Dendritic cell treated with granulocyte-macrophage colony-stimulating factor and Interleukin-4, amounts not matched to agents 40 ng/mL and 50 ng/mL, for 4 days (primary cell): ENCODE results near the gene KRTAP11-1.

Experiments used
- H3K27ac Mint-ChIP-seq: one replicate; pipeline ENCODE4 v1.8.0; 2022; ENCODE audit warnings: mild to moderate bottlenecking, mixed read lengths
- H3K27me3 Mint-ChIP-seq: one replicate; pipeline ENCODE4 v1.8.0; 2022; ENCODE audit warnings: mild to moderate bottlenecking, mixed read lengths
- H3K36me3 Mint-ChIP-seq: one replicate; pipeline ENCODE4 v1.8.0; 2022; ENCODE audit warnings: low read depth, mixed read lengths
- H3K4me1 Mint-ChIP-seq: one replicate; pipeline ENCODE4 v1.8.0; 2022; ENCODE audit warnings: low read depth, mixed read lengths
- H3K4me3 Mint-ChIP-seq: one replicate; pipeline ENCODE4 v1.8.0; 2022; ENCODE audit warnings: mild to moderate bottlenecking, moderate library complexity, mixed read lengths
- H3K9me3 Mint-ChIP-seq: one replicate; pipeline ENCODE4 v1.8.0; 2022; ENCODE audit warnings: mixed read lengths
- intact Hi-C: fragments of 100-400 bp; cut with micrococcal nuclease; formaldehyde crosslinking; loops from one replicate; pipeline ENCODE4 v1.15.0; 2022

Gene KRTAP11-1, protein sequence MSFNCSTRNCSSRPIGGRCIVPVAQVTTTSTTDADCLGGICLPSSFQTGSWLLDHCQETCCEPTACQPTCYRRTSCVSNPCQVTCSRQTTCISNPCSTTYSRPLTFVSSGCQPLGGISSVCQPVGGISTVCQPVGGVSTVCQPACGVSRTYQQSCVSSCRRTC

DNA sequence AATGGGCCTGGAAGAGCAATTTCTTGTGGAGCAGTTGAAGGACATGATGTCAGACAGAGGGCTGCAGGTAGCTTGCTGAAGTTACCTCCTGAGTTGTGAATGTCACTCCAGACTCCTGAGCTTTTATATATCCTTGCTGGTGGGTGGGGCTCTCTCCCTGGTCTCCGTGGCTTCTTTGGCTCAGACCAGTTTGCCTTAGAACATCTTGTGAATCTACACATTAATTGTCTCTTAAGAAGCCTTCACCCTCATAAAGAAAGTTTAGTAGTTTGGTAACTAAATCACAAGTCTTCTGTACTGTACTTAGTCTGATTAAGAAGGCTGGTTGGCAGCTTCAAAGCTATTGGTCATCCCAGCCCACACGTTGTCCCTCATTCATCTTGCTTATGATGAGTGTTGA is at the start of gene KRTAP11-1:
TSS of gene KRTAP11-1 (minus strand) at position 101 of the 400 bp plus-strand sequence. CDS start at position 45, 56 bp downstream.
- Mint-ChIP-seq H3K9me3 (no peaks in the 10 kb centered on the region), H3K36me3 (no peaks in the 10 kb centered on the region), H3K4me1 (no peaks in the 10 kb centered on the region), H3K27me3 (no peaks in the 10 kb centered on the region), H3K27ac (no peak within 1 kb of the TSS), H3K4me3 (no peak within 1 kb of the TSS)
- intact Hi-C loops = no loop called here

DNA sequence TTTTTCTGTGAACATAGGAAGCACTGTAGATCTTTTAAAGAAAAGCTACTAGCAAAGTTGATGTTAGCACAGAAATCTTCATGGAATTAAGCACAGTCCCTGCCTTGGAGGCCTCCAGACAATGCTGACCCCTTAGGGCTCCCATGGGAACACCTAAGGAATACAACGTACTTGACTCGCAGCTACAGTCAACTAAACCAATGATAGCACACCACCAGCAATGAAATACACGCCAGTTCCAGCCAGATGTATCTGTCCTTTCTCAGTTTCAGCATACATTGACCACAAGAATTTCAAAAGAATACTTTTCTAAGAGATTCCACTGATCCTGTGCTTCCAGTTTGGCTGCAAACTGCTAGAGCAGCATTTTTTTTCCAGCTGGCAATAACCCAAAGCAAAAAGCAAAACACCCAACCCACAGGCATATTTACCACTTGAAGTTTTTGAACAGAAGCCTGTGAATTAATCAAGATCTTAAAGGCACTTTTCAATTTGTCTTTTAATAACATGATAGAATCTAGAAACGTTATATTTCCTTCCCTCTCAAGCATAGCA is 42.8 kb upstream of the KRTAP11-1 start:
- Mint-ChIP-seq H3K9me3 (peaks cover 46% of the 10 kb centered on the region), H3K4me1 (no peaks in the 10 kb centered on the region), H3K36me3 (no peaks in the 10 kb centered on the region), H3K27ac (no peak overlapping the region), H3K27me3 (no peaks in the 10 kb centered on the region), H3K4me3 (no peak overlapping the region)
- intact Hi-C loops = no loop called here

DNA sequence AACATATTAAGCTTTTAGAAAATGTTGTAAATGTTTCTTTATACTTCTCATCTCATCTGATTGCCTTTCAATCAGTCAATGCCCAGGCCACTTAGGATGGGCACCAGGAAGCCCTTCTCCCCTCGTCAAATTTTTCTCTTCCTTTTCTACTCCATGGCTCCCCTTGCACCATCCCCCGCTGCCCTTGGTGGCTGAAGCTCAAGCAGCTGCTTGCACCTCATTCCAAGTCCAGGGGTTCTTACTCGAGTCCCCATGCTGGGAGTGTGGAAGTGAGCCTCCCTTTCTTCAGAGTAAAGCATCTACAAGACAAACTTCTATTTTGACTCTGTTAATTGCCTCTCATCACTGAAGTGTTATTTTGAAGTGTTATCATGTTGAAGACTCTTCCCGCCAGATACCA is 39.7 kb upstream of the KRTAP11-1 start:
- Mint-ChIP-seq H3K4me1 (no peaks in the 10 kb centered on the region), H3K9me3 (peaks cover 21% of the 10 kb centered on the region), H3K36me3 (no peaks in the 10 kb centered on the region), H3K4me3 (no peak overlapping the region), H3K27me3 (no peaks in the 10 kb centered on the region), H3K27ac (no peak overlapping the region)
- intact Hi-C loops = no loop called here

DNA sequence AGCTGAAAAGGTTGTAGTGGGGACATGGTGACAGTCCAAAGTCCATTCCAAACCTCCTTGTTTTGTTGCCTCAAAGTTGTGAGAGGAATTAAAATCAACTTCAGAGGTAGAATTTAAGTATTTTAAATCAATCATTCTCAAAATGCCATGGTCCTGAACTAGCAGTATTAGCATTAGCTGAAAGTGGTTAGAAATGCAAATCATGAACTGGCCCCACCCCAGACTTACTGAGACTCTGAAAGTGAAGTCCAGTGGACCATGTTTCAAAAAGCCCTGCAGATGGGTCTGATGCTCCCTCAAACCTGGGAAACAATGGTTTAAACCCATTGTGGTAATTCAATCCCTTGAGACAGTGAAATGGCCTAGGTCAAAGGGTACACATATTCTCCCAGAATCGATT is 36.2 kb upstream of the KRTAP11-1 start:
- H3K4me1 Mint-ChIP-seq = no peaks in the 10 kb centered on the region
- intact Hi-C loops = no loop called here
- no peaks in the 10 kb centered on the region for H3K36me3 Mint-ChIP-seq
- H3K9me3 Mint-ChIP-seq = peaks cover 16% of the 10 kb centered on the region
- H3K27ac Mint-ChIP-seq = no peak overlapping the region
- H3K27me3 Mint-ChIP-seq = no peaks in the 10 kb centered on the region
- no peak overlapping the region for H3K4me3 Mint-ChIP-seq

DNA sequence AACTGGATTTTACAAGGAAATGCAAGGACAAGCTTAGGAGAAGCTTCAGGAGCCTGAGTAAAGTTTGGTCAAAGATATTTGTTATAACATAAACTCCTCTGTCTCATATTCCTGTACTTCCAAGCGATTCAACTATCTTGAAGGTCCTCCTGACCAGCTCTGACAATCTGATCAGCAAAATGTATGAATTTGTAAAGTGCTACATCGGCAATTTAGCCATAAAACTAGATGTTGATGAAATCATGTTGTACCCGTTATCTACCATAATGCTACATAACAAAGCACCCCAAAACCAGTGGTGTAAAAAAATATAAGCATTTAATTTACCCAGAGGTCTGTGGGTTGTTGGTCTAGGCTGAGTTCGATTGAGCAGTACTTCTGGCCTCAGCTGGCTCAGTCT is 19.5 kb upstream of the KRTAP11-1 start:
- no peaks in the 10 kb centered on the region for H3K9me3 Mint-ChIP-seq
- no peak overlapping the region for H3K4me3 Mint-ChIP-seq
- intact Hi-C loops = no loop called here
- H3K27ac Mint-ChIP-seq = no peak overlapping the region
- no peaks in the 10 kb centered on the region for H3K4me1 Mint-ChIP-seq
- no peaks in the 10 kb centered on the region for H3K27me3 Mint-ChIP-seq
- H3K36me3 Mint-ChIP-seq = no peaks in the 10 kb centered on the region

DNA sequence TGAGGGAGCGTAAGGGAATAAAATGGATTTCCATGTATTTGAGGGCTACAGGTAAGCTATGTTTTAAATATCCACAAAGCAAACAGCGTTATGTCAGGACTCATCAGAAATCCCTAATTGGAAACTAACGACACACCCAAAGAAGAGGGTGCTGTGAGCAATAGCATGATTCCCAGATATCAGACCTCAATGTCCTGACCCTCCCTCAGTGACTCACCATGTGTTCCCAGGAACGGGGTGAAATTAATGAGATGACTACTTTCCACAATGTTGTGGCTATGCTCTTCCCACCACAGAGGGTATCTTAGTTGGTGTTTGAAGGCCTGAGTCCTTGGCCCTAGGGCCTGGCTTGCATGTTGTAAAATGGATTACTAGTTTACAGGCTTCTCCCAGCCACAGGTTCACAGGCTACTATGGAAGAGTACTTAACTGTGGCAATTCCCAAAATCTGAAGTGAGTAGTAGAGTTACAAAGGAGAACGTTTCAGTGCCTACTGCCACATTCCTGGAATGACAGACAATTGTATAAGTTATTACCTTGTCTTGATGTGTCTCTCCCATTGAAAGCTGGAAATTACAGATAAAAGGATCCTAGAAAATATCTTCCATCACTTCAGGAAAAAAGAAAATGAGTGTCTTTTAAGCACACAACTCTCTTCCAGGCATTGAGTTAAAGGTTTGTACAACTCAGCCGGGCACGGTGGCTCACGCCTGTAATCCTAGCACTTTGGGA is 1.7 kb upstream of the KRTAP11-1 start:
- intact Hi-C loops = no loop called here
- H3K36me3 Mint-ChIP-seq = no peaks in the 10 kb centered on the region
- no peak overlapping the region for H3K27ac Mint-ChIP-seq
- H3K4me1 Mint-ChIP-seq = no peaks in the 10 kb centered on the region
- H3K4me3 Mint-ChIP-seq = no peak overlapping the region
- H3K27me3 Mint-ChIP-seq = no peaks in the 10 kb centered on the region
- no peaks in the 10 kb centered on the region for H3K9me3 Mint-ChIP-seq

DNA sequence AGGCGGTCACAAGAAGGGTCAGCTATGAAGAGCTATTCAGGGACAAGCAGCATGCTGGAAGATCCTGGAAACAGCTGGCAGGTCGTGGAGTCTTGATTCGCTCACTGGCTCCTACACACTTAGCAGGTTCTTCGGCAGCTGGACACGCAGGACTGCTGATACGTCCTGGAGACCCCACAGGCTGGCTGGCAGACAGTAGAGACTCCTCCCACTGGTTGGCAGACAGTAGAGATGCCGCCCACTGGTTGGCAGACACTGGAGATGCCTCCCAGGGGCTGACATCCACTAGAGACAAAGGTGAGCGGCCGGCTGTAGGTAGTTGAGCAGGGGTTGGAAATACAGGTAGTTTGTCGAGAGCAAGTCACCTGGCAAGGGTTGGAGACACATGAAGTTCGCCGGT is 466 bp downstream of the KRTAP11-1 start:
- Mint-ChIP-seq H3K9me3 (no peaks in the 10 kb centered on the region), H3K4me1 (no peaks in the 10 kb centered on the region), H3K4me3 (no peak overlapping the region), H3K27ac (no peak overlapping the region), H3K36me3 (no peaks in the 10 kb centered on the region), H3K27me3 (no peaks in the 10 kb centered on the region)
- intact Hi-C loops = no loop called here

DNA sequence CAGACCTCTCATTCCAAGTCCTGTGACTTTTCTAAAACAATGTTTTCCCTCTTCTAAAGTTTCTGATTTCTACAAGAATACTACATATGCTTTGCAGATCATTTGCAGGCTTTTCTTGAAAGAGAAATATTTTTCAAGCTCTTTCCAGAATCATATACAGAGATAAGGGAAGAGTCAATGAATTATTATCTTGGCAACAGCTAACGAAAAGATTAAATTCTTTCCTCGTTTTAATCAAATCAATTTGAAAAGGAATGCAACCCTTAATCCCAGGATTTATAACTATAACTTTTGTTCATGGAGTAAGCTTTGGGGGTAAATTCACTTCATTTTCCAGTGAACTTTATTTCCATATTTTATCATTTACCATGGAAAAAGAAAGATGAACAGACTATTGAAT is 6.9 kb downstream of the KRTAP11-1 start:
- intact Hi-C loops = no loop called here
- Mint-ChIP-seq H3K27ac (no peak overlapping the region), H3K4me1 (no peaks in the 10 kb centered on the region), H3K27me3 (no peaks in the 10 kb centered on the region), H3K36me3 (no peaks in the 10 kb centered on the region), H3K9me3 (peaks cover 8% of the 10 kb centered on the region), H3K4me3 (no peak overlapping the region)

DNA sequence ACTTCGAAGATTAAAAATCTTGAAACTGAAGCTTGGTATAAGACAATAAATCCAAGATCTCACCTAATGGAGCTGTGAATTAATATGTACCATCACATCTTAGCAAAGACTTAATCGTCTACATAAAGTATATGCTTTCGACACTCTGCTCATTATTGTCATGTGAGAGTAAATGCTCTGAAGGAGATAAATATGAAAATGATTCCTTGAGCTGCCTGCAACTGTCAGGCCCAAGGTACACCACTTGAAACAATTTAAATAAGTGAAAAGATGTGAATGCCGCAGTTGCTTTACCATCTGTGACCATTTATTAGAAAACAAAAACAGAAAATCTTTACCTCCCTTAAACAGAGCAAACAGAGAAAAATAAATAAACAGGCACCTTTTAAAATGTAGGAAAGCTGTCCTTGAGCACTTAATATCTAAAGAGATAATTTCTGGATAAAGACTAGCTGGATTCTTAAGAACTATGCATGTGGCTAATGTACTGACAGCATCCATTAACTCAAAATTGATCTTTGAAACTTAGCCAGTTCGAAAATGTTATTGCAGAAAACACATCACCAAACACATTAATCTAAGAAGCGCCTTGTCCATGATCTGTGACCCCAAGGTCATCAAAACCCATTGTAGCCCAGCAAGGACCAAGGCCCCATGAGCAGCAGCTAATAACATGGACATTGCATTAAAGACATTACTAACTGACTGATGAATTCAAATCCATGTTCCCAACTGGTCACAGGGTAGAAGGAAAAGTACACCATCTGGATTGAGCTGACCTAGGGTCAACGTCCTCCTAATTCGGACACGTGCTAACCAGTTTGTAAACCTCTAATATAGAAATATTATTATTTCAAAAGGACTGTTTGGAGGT is 33.5 kb downstream of the KRTAP11-1 start:
- Mint-ChIP-seq H3K4me1 (no peaks in the 10 kb centered on the region), H3K4me3 (no peak overlapping the region), H3K27me3 (no peaks in the 10 kb centered on the region), H3K9me3 (no peaks in the 10 kb centered on the region), H3K36me3 (no peaks in the 10 kb centered on the region), H3K27ac (no peak overlapping the region)
- intact Hi-C loops = no loop called here

DNA sequence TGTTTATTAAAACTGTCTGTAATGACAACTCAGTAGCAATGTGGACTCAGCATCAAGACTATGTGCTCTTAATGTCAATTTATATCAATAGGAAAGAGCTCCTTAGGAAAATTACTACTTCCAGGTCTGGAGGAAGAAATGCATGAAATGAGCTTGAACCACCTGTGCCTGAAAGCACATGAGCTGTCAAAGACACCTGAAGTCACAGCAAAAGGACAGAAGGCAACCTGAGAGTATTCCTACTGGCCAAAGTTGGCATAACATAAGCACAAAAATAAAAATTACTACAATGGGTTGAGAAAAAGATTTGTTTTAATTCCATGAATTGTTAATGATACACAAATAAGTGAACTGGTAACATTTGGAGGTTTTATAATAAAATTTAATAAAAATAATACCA is 38.4 kb downstream of the KRTAP11-1 start:
- Mint-ChIP-seq H3K9me3 (no peaks in the 10 kb centered on the region), H3K4me1 (no peaks in the 10 kb centered on the region), H3K4me3 (no peak overlapping the region), H3K27ac (no peak overlapping the region), H3K27me3 (no peaks in the 10 kb centered on the region), H3K36me3 (no peaks in the 10 kb centered on the region)
- intact Hi-C loops = no loop called here

DNA sequence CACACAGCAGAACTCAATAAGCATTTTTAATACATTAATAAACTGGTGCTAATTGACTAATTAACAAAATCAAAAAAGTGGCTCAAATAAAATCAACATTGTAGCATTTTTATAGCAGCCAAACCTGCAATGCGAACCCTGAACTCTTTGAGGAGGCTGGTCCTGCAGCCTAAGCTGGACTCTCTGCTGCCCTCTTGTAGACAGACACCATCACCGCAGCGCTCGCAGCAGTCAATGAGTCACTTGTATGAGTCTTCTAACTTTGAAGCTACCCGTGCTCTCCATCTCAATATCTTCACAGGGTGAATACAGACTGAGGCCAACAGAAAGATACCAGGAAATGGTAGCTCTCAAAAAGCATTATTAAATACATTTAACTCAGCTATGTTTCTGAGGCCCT is 42.1 kb downstream of the KRTAP11-1 start:
- H3K9me3 Mint-ChIP-seq = no peaks in the 10 kb centered on the region
- H3K36me3 Mint-ChIP-seq = no peaks in the 10 kb centered on the region
- H3K4me1 Mint-ChIP-seq = no peaks in the 10 kb centered on the region
- no peak overlapping the region for H3K27ac Mint-ChIP-seq
- H3K4me3 Mint-ChIP-seq = no peak overlapping the region
- H3K27me3 Mint-ChIP-seq = no peaks in the 10 kb centered on the region
- intact Hi-C loops = no loop called here

DNA sequence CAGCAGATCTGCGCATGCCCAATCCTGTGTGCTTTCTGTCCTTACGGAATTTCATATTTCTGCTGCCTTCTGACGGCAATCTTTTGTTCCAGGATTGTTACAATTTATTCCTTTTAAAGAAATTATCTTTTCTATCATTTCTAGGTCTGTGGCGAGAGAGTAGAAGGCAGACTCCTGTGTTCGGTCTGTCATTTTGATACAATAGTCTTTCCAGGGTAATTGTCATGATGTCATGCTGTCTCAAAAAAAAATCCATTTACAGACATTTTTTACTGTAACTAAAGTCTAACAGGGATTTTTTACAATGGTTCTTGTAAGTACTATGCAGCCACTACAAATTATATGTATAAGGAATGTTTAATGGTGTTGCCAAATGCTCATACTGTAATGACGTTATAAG is 42.8 kb downstream of the KRTAP11-1 start:
- Mint-ChIP-seq H3K4me3 (no peak overlapping the region), H3K27ac (no peak overlapping the region), H3K4me1 (no peaks in the 10 kb centered on the region), H3K27me3 (no peaks in the 10 kb centered on the region), H3K36me3 (no peaks in the 10 kb centered on the region), H3K9me3 (no peaks in the 10 kb centered on the region)
- intact Hi-C loops = no loop called here

DNA sequence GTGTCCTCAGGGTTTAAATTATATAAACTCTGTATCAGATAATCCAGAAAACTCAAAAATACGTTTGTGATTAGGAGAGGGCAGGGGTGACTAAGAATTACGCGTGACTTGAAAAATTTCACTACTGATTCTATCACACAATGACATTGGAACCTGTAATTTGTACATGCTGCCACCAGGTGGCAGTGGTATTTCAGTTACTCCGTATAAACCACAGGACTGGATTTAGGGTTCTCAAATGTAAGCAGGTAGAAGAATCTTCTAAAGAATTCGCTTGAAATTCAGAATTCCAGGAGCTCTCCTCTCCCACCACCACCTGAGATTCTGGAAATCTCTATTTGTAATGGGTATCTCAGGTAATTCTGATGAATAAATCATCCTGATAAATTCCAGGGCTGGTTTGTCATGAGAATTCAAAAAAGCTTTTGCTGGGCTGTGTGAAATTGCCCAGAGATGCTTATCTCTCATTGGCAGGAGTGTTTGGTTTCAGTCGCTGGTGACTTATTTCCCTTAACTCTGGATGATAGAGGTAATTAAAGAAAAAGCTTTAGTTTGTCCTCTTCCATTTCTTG is 50.1 kb downstream of the KRTAP11-1 start:
- Mint-ChIP-seq H3K27ac (no peak overlapping the region), H3K4me3 (no peak overlapping the region), H3K36me3 (no peaks in the 10 kb centered on the region), H3K4me1 (no peaks in the 10 kb centered on the region), H3K9me3 (no peaks in the 10 kb centered on the region), H3K27me3 (no peaks in the 10 kb centered on the region)
- intact Hi-C loops = loop anchor here (1.0 to 2.0 kb wide), 2 partner anchors 255 to 774 kb away; no protein-coding TSS in a partner anchor
